A673 (cell line): Measurements from ENCODE around the gene DHRS7C.

Source experiments
- CTCF ChIP-seq: fragments of 300-800, 200-600 bp; sonication (generic); conservative IDR thresholded peaks from 2 replicates; pipeline ENCODE4 v1.5.1; 2017; ENCODE audit warnings: low read depth, mild to moderate bottlenecking, antibody characterized with exemption, low read length, moderate library complexity, mixed read lengths
- EZH2 ChIP-seq: fragments of 200-600 bp; sonication (generic); IDR thresholded peaks from 2 replicates; pipeline ENCODE4 v1.6.1; 2017; ENCODE audit warnings: borderline replicate concordance, low read depth, mild to moderate bottlenecking, mixed read lengths, antibody characterized with exemption, low read length; ENCODE audit not compliant: poor library complexity, severe bottlenecking

- TF ChIP-seq CTCF (no peak), EZH2 (no peak)
These were observed 63.4 kb downstream of the DHRS7C start for GRCh38 chr17:9728005-9728404.
